BJ (cell line): ENCODE results near the gene TEAD3. TPM values are rescaled to one million over a fixed set of nuclear protein-coding genes. Genes with fewer than 3 reads are reported as not detected.

Source experiments
- CTCF ChIA-PET: fragments of 350-600 bp; formaldehyde crosslinking; extraction: SDS; loops from one replicate; lab custom pipeline; 2021; ENCODE audit warnings: antibody characterized with exemption, inconsistent platforms; lab: Yijun Ruan, JAX
- POLR2A ChIA-PET: fragments of 300-600 bp; sonication (Branson Sonifier 250); formaldehyde crosslinking; extraction: SDS; loops from one replicate; lab custom pipeline; 2021; ENCODE audit warnings: antibody characterized with exemption; lab: Charles Lee
- DNase-seq: peaks from one replicate; pipeline ENCODE4 v3.0.0-alpha.2; 2011; ENCODE audit warnings: low read depth
- H3K27me3 ChIP-seq: 2 replicates; pipeline ENCODE4 v1.6.0; 2011; ENCODE audit warnings: low read length; ENCODE audit not compliant: control insufficient read depth, insufficient read depth
- H3K36me3 ChIP-seq: 2 replicates; pipeline ENCODE4 v1.5.1; 2011; ENCODE audit warnings: low read length; ENCODE audit not compliant: control insufficient read depth, insufficient read depth
- H3K4me3 ChIP-seq: 2 replicates; pipeline ENCODE4 v1.5.1; 2011; ENCODE audit warnings: low read depth, mild to moderate bottlenecking, control low read depth, low read length
- CTCF ChIP-seq: IDR thresholded peaks from 2 replicates; pipeline ENCODE4 v1.5.1; 2011; ENCODE audit warnings: low read depth, mild to moderate bottlenecking, control low read depth, inconsistent platforms, low read length, moderate library complexity; ENCODE audit not compliant: insufficient read depth
- polyA plus RNA-seq: library from polyadenylated mRNA; depleted of rRNA; stranded (reverse); fragments of >200 nt; gene quantifications from 2 replicates; pipeline ENCODE4 v1.2.3, GENCODE V29; 2011

TEAD3 gene
- polyA plus RNA-seq, 1 experiment, result 40.6 TPM

DNA sequence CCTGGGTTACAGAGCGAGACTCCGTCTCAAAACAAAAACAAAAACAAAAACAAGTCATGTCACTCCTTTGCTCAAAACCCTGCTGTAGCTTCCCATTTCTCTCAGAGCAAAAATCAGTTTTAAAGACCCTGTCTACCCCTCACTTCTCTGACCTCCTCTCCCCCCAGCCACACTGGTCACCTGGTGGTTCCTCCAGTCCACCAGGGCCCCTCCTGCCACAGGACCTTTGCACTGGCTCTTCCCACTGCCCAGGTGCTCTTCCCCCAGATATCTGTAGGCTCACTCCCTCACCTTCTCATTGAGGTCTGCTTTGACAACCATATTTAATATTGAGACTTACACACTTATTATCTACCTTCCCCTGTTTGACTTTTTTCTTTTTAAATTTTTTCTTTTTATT lies 4.9 kb upstream of the TEAD3 start:
- no peak for DNase-seq
- no peak overlapping the region for H3K4me3 ChIP-seq
- H3K27me3 ChIP-seq, result peaks cover 7% of the 10 kb centered on the region
- ChIA-PET POLR2A (no interaction called here), CTCF (interaction anchor here (1.1 kb wide), 1 partner anchor 21 kb away, joined by 4 read pairs; no protein-coding TSS in a partner anchor)
- no peak for TF ChIP-seq CTCF
- no peaks in the 10 kb centered on the region for H3K36me3 ChIP-seq

DNA sequence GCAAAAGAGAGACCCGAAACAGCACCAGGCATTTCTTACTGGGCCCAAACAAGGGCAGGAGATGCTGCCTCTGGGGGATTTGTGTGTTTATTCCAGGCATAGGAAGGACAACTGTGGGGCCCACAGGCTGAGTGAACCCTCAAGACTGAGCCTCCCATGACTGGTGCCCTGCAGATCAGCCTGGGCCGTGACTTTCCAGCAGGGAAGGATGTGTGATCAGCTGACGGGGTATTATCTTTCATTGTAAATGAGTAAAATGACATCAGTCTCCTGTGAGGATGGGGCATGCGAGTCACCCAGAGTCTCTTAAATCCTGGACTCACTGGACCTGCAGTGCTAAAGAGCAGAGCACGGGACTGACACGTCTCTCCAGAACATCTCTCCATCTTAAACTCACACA lies 3.9 kb upstream of the TEAD3 start:
- Histone ChIP-seq H3K4me3 (no peak overlapping the region), H3K27me3 (peaks cover under 1% of the 10 kb centered on the region), H3K36me3 (no peaks in the 10 kb centered on the region)
- ChIA-PET CTCF (no interaction called here), POLR2A (interaction anchor here (0.6 kb wide), 1 partner anchor 14 kb away, joined by 13 read pairs; no protein-coding TSS in a partner anchor)
- DNase-seq, result peak; percentile 52
- TF ChIP-seq CTCF, result no peak

GRCh38 chr6:35499372-35499771 lies 2.5 kb upstream of the TEAD3 start:
- POLR2A ChIA-PET, result no interaction called here
- no peak for DNase-seq
- H3K36me3 ChIP-seq, result no peaks in the 10 kb centered on the region
- no peak for TF ChIP-seq CTCF
- CTCF ChIA-PET, result no interaction called here
- H3K27me3 ChIP-seq, result no peaks in the 10 kb centered on the region
- H3K4me3 ChIP-seq, result no peak overlapping the region

- ChIA-PET POLR2A (no interaction called here), CTCF (interaction anchor here (1.2 to 1.7 kb wide), 2 partner anchors 31 to 47 kb away, joined by 3 to 8 read pairs; partner anchors contain the start of genes FANCE and RPL10A)
- no peak for TF ChIP-seq CTCF
- no peaks in the 10 kb centered on the region for H3K27me3 ChIP-seq
- H3K4me3 ChIP-seq, result peak overlapping the region; percentile 72
- no peaks in the 10 kb centered on the region; the same call in 1 of the 2 replicates for H3K36me3 ChIP-seq
- no peak for DNase-seq
Observed at GRCh38 chr6:35498422-35499067, 1.7 kb upstream of the TEAD3 start.

DNA sequence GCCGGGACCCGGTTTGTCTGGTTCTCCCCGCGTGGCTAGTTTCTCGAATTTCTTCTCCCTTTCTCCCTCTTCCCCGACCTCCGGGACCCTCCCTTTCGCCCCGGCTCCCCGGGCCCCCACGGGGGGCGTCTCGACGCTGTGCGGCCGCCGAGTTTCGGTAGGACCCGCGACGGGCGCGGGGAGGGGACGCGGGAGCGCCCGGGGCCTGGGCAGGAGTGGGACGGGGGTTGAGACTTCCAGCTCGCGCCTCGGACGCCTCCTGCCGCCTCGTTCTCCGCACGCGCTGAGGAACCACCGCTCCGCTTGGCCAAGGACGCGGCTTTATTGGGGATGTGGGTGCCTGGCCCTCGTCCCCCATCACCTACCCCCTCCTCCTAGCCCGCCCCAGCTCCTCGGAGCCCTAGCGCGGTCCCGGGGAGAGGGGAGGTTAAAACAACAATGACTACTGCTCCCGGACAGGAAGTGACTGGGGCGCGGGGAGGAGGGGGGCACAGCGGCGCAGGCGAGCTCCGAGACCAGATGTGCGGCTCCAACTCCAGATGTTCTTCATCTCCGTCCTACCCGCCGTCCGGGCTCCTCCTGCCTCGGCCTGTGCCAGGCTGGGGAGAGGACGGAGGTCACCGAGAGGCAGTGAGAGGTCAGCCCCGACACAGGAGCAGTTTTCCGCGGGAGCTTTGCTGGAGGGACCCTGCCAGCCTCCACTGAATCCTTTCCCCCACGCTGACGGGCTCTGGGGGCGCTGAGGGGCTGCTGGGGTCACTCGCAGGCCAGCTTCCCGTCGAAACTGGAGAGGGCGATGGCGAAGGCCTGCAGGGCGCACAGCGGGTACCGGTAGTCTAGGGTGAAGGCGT lies 917 bp upstream of the TEAD3 start:
- ChIA-PET POLR2A (interaction anchor here (0.6 kb wide), 2 partner anchors 68 to 1288 kb away, joined by 3 to 4 read pairs; no protein-coding TSS in a partner anchor), CTCF (interaction anchor here (0.8 to 1.7 kb wide), 4 partner anchors 8 to 46 kb away, joined by 3 to 8 read pairs (median 3); partner anchors contain the start of genes FANCE and RPL10A)
- Histone ChIP-seq H3K27me3 (no peaks in the 10 kb centered on the region), H3K36me3 (peaks cover 1% of the 10 kb centered on the region; the same call in 1 of the 2 replicates), H3K4me3 (peak overlapping the region; percentile 72)
- peak; percentile 39 for DNase-seq
- TF ChIP-seq CTCF, result peak; percentile 14; the same call in 1 of the 2 replicates
